Left ventricle myocardium inferior (tissue), 1 donor: Measurements from ENCODE around the gene MAPK8IP3. TPM values are rescaled to one million over a fixed set of nuclear protein-coding genes. Genes with fewer than 3 reads are reported as not detected.

Experiments used
- DNase-seq: peaks from one replicate; pipeline ENCODE4 v3.0.0-alpha.2; 2020
- H3K27ac ChIP-seq: fragments of 200-600 bp; replicated peaks from 2 replicates; pipeline ENCODE4 v1.8.0; 2021
- H3K27me3 ChIP-seq: fragments of 200-600 bp; 2 replicates; pipeline ENCODE4 v1.8.0; 2021; ENCODE audit warnings: low read depth
- H3K36me3 ChIP-seq: fragments of 200-600 bp; 2 replicates; pipeline ENCODE4 v1.8.0; 2021
- H3K4me1 ChIP-seq: fragments of 200-600 bp; 2 replicates; pipeline ENCODE4 v1.8.0; 2021
- H3K4me3 ChIP-seq: fragments of 200-600 bp; 2 replicates; pipeline ENCODE4 v1.8.0; 2021; ENCODE audit warnings: mild to moderate bottlenecking, moderate library complexity
- H3K9me3 ChIP-seq: fragments of 200-600 bp; replicated peaks from 2 replicates; pipeline ENCODE4 v1.8.0; 2021
- intact Hi-C: fragments of 100-400 bp; cut with micrococcal nuclease; formaldehyde crosslinking; loops from one replicate; pipeline ENCODE4 v1.11.0; 2022
- microRNA-seq: library from miRNA; unstranded; fragments of <30 nt; microRNA quantifications from one replicate; pipeline ENCODE4 v1.2.0, GENCODE V29; 2020
- total RNA-seq: library from RNA; stranded (reverse); fragmentation: NEBNext Ultra II Directional; extraction: Animal tissue kit (Norgen Biotek cat#: 25700); gene quantifications from one replicate; pipeline ENCODE4 v1.2.1, GENCODE V29; 2021
- TF ChIP-seq, protein P1 (sequence below): fragments of 200-600 bp; IDR thresholded peaks from 2 replicates; pipeline ENCODE4 v1.8.0; 2021; ENCODE audit warnings: antibody characterized with exemption, mild to moderate bottlenecking, borderline replicate concordance
- donor health status: DM: no; HTN: yes; CAD: no; lungs with severe emphysema.

MAPK8IP3 gene
- total RNA-seq, 1 donor from 2014 or later = 56.0 TPM

DNA sequence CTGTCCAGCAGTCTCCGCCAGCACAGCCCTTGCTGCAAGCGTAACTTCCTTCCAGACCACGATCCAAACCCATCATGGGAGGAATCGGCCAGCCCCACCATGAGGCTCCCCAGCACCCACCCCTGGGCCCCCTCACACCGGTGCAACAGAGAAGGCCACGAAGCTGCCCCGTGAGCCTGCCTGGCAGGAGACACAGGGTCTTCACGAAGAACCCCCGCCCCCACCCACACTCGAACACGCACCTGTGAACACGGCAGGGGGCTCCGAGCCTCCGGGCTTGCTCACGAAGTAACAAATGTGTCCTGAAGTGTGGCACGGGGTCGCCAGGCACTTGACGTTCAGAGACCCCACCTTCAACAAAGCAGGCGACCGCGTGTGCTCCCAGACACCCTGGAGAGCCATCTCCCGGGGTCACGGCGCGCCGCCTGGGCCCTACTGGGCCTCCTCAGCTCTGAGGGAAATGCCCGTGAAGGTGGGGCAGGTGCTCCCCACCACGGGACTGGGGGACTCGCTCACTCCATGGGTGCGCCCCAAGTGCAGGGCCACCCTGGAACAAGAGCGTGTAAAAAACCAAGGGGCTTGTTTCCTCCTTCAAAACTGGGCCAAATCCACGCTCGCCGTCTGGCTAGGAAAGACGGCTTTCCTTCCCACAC, 113.0 kb downstream of the MAPK8IP3 start:
- Histone ChIP-seq H3K27ac (no peak overlapping the region), H3K9me3 (no peaks in the 10 kb centered on the region), H3K4me3 (no peak overlapping the region), H3K27me3 (no peaks in the 10 kb centered on the region), H3K4me1 (peaks cover 9% of the 10 kb centered on the region), H3K36me3 (peaks cover 88% of the 10 kb centered on the region)
- TF ChIP-seq, protein P1, sequence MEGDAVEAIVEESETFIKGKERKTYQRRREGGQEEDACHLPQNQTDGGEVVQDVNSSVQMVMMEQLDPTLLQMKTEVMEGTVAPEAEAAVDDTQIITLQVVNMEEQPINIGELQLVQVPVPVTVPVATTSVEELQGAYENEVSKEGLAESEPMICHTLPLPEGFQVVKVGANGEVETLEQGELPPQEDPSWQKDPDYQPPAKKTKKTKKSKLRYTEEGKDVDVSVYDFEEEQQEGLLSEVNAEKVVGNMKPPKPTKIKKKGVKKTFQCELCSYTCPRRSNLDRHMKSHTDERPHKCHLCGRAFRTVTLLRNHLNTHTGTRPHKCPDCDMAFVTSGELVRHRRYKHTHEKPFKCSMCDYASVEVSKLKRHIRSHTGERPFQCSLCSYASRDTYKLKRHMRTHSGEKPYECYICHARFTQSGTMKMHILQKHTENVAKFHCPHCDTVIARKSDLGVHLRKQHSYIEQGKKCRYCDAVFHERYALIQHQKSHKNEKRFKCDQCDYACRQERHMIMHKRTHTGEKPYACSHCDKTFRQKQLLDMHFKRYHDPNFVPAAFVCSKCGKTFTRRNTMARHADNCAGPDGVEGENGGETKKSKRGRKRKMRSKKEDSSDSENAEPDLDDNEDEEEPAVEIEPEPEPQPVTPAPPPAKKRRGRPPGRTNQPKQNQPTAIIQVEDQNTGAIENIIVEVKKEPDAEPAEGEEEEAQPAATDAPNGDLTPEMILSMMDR = no peak
- no peak for DNase-seq
- intact Hi-C loops = no loop called here

GRCh38 chr16:1819611-1820010, 113.6 kb downstream of the MAPK8IP3 start:
- TF ChIP-seq, protein P1 = no peak
- Histone ChIP-seq H3K27me3 (no peaks in the 10 kb centered on the region), H3K36me3 (peaks cover 82% of the 10 kb centered on the region)

More at GRCh38 chr16:1819611-1820010, 113.6 kb downstream of the MAPK8IP3 start:
- DNase-seq = no peak
- intact Hi-C loops = no loop called here
- no peak overlapping the region for H3K4me3 ChIP-seq
- peaks cover 15% of the 10 kb centered on the region for H3K4me1 ChIP-seq
- H3K9me3 ChIP-seq = no peaks in the 10 kb centered on the region
- H3K27ac ChIP-seq = no peak overlapping the region

Small RNA genes within 50 kb of the gene (microRNA-seq; reads per million reads assigned to microRNA genes)
- not detected for gene MIR3177

Other genes with a start within 250 kb of the MAPK8IP3 start
- gene CLCN7, start 231.2 kb upstream of the MAPK8IP3 start, total RNA-seq = 45.3 TPM
- not detected for gene PTX4, start 217.3 kb upstream of the MAPK8IP3 start, total RNA-seq
- 17.7 TPM for gene TELO2, start 212.8 kb upstream of the MAPK8IP3 start, total RNA-seq
- 27.1 TPM for gene TMEM204, start 172.5 kb upstream of the MAPK8IP3 start, total RNA-seq
- gene IFT140, start 94.1 kb upstream of the MAPK8IP3 start, total RNA-seq = 7.5 TPM
- 12.3 TPM for gene CRAMP1, start 93.8 kb upstream of the MAPK8IP3 start, total RNA-seq
- gene JPT2, start 27.9 kb upstream of the MAPK8IP3 start, total RNA-seq = 30.6 TPM
- gene NME3, start 65.3 kb downstream of the MAPK8IP3 start, total RNA-seq = 37.0 TPM
- 7.4 TPM for gene EME2, start 66.6 kb downstream of the MAPK8IP3 start, total RNA-seq
- gene MRPS34, start 66.9 kb downstream of the MAPK8IP3 start, total RNA-seq = 78.0 TPM
- 36.8 TPM for gene SPSB3, start 76.4 kb downstream of the MAPK8IP3 start, total RNA-seq
- 36.2 TPM for gene NUBP2, start 76.8 kb downstream of the MAPK8IP3 start, total RNA-seq
- gene IGFALS, start 87.5 kb downstream of the MAPK8IP3 start, total RNA-seq = not detected
- 172 TPM for gene HAGH, start 120.6 kb downstream of the MAPK8IP3 start, total RNA-seq
- gene FAHD1, start 121.0 kb downstream of the MAPK8IP3 start, total RNA-seq = 26.3 TPM
- gene MEIOB, start 166.0 kb downstream of the MAPK8IP3 start, total RNA-seq = not detected
- gene HS3ST6, start 212.2 kb downstream of the MAPK8IP3 start, total RNA-seq = not detected
- 32.7 TPM for gene MSRB1, start 237.0 kb downstream of the MAPK8IP3 start, total RNA-seq
- gene RPL3L, start 248.5 kb downstream of the MAPK8IP3 start, total RNA-seq = 262 TPM